Vagina (tissue), 2 donors: ENCODE data around the gene TMEM273. TPM values are rescaled to one million over a fixed set of nuclear protein-coding genes. Genes with fewer than 3 reads are reported as not detected.

Experiments
- DNase-seq, 2 donors: peaks; one replicate each; pipeline ENCODE4 v3.0.0-alpha.2; 2017; ENCODE audit errors: extremely low spot score in 2 of 2
- H3K27ac ChIP-seq: fragments of 200-600 bp; sonication (generic); one replicate; pipeline ENCODE4 v1.5.1; 2019
- H3K27me3 ChIP-seq: fragments of 200-600 bp; sonication (generic); one replicate; pipeline ENCODE4 v1.5.1; 2019
- H3K36me3 ChIP-seq, 2 donors: fragments of 200-600 bp; sonication (generic); one replicate each; pipeline ENCODE4 v1.5.1; 2017 to 2019
- H3K4me1 ChIP-seq: fragments of 200-600 bp; sonication (generic); one replicate; pipeline ENCODE4 v1.5.1; 2019
- H3K4me3 ChIP-seq, 2 donors: fragments of 200-600 bp; sonication (generic); 1 replicate in 1 of 2; 2 replicates in 1 of 2; pipeline ENCODE4 v1.5.1; 2016 to 2019
- H3K9me3 ChIP-seq: fragments of 200-600 bp; sonication (generic); one replicate; pipeline ENCODE4 v1.5.1; 2019
- POLR2A ChIP-seq, 2 donors: fragments of 450-650 bp; IDR thresholded peaks; one replicate each; pipeline ENCODE4 v1.6.1; 2017; ENCODE audit warnings: antibody characterized with exemption in 2 of 2, mild to moderate bottlenecking in 2 of 2, moderate library complexity in 2 of 2
- POLR2AphosphoS5 ChIP-seq, 2 donors: sonication (generic); formaldehyde crosslinking; IDR thresholded peaks; one replicate each; pipeline ENCODE4 v1.9.0; 2017; ENCODE audit warnings: antibody characterized with exemption in 2 of 2, mild to moderate bottlenecking in 2 of 2, low read depth in 1 of 2; ENCODE audit not compliant: insufficient read depth in 1 of 2
- intact Hi-C: fragments of 100-400 bp; cut with DNase I; formaldehyde crosslinking; loops from one replicate; pipeline ENCODE4 v1.15.1; 2023
- total RNA-seq: library from RNA; depleted of rRNA; stranded (reverse); fragments of >200 nt; gene quantifications from one replicate; pipeline ENCODE4 v1.2.3, GENCODE V29; 2016
- TF ChIP-seq, protein P1 (sequence below), 3 experiments: fragments of 450-650 bp in 2 of 3; fragments of 200-600 bp in 1 of 3; sonication (generic) in 1 of 3; IDR thresholded peaks; one replicate each; pipeline ENCODE4 v1.5.1; 2017 to 2019; ENCODE audit warnings: antibody characterized with exemption in 3 of 3, mild to moderate bottlenecking in 2 of 3, moderate library complexity in 2 of 3

TMEM273 gene
- total RNA-seq, 1 donor from 2014 or later = 17.9 TPM

DNA sequence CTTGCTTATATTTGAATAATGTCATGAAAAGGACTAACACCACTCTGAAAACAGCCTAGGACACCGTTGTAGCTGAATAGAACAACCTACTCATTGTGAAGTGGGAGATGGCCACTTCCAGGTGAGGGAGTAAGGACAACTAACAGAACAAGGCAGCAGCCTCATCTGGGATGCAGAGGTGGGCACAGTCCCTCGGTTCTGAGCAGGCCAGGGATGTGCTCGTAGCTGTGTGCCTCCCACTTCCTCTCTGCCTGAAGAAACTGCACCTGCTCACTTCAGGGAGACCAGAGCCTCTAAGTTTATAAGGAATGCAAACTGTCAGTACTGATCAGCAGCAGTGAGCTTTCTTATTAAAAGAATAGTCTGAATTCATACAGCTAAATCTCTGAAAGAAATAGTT is 75.3 kb downstream of the TMEM273 start:
- H3K36me3 ChIP-seq = no peaks in the 10 kb centered on the region
- no peak overlapping the region for H3K4me3 ChIP-seq
- peaks cover 66% of the 10 kb centered on the region for H3K4me1 ChIP-seq
- peak; percentile 52 to 75 for DNase-seq
- intact Hi-C loops = no loop called here
- TF ChIP-seq POLR2A (IDR thresholded peaks at IDR 0.05) = no peak
- TF ChIP-seq, protein P1, sequence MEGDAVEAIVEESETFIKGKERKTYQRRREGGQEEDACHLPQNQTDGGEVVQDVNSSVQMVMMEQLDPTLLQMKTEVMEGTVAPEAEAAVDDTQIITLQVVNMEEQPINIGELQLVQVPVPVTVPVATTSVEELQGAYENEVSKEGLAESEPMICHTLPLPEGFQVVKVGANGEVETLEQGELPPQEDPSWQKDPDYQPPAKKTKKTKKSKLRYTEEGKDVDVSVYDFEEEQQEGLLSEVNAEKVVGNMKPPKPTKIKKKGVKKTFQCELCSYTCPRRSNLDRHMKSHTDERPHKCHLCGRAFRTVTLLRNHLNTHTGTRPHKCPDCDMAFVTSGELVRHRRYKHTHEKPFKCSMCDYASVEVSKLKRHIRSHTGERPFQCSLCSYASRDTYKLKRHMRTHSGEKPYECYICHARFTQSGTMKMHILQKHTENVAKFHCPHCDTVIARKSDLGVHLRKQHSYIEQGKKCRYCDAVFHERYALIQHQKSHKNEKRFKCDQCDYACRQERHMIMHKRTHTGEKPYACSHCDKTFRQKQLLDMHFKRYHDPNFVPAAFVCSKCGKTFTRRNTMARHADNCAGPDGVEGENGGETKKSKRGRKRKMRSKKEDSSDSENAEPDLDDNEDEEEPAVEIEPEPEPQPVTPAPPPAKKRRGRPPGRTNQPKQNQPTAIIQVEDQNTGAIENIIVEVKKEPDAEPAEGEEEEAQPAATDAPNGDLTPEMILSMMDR (IDR thresholded peaks at IDR 0.05) = no peak
- no peak for TF ChIP-seq POLR2AphosphoS5 (IDR thresholded peaks at IDR 0.05; ENCODE audit: insufficient read depth in 1 of 2, low read depth in 1 of 2)
- no peaks in the 10 kb centered on the region for H3K27me3 ChIP-seq
- no peaks in the 10 kb centered on the region for H3K9me3 ChIP-seq
- no peak overlapping the region for H3K27ac ChIP-seq

DNA sequence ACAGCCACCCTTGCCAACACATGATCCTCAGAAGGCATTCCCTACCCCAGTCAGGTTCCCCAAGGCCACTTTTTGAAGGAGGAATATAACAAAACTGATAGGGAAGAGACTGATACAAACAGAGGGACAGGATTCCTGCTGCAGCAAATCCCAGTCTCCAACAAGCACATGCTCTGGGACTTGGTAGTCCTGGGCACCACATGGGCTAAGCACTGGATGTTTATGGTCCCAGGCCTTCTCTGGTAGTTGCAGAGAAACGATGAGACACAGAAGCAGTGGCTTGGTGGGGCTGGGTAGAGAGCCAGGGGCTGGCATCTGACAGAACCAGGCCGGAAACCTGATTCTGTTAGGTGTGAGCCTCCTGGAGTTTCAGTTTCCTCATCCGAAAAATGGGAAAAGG is 76.1 kb downstream of the TMEM273 start:
- DNase-seq = peak; percentile 43 to 77
- Histone ChIP-seq H3K9me3 (no peaks in the 10 kb centered on the region), H3K27ac (no peak overlapping the region), H3K27me3 (no peaks in the 10 kb centered on the region), H3K4me3 (no peak overlapping the region), H3K36me3 (no peaks in the 10 kb centered on the region), H3K4me1 (peaks cover 71% of the 10 kb centered on the region)
- TF ChIP-seq POLR2A (IDR thresholded peaks at IDR 0.05) (no peak), POLR2AphosphoS5 (IDR thresholded peaks at IDR 0.05; ENCODE audit: insufficient read depth in 1 of 2, low read depth in 1 of 2) (no peak)
- TF ChIP-seq, protein P1 (IDR thresholded peaks at IDR 0.05) = no peak
- intact Hi-C loops = no loop called here

DNA sequence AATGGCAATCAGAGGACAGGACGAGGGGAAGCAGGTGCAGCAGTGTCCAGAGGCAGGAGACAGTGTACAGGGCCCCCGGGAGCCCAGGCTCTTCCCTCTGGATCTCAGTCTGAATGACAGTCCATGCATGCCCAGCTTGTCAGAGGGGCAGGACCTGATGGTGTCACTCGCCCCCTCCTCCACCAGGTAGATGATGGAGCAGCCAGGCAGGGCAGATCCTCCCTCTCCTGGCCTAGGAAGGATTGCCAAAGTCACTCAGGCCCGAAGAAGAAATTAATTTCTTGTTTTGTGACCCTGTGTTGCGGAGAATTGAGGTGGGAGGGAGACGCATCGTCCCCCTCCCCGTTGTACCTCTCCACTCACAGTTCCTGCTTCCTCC is 76.9 kb downstream of the TMEM273 start:
- Histone ChIP-seq H3K4me3 (no peak overlapping the region), H3K27ac (no peak overlapping the region), H3K4me1 (peaks cover 79% of the 10 kb centered on the region), H3K9me3 (no peaks in the 10 kb centered on the region), H3K36me3 (no peaks in the 10 kb centered on the region), H3K27me3 (no peaks in the 10 kb centered on the region)
- intact Hi-C loops = no loop called here
- TF ChIP-seq POLR2A (IDR thresholded peaks at IDR 0.05) (no peak), POLR2AphosphoS5 (IDR thresholded peaks at IDR 0.05; ENCODE audit: insufficient read depth in 1 of 2, low read depth in 1 of 2) (no peak)
- TF ChIP-seq, protein P1 (IDR thresholded peaks at IDR 0.05) = no peak
- peak; percentile 64 to 77 for DNase-seq

DNA sequence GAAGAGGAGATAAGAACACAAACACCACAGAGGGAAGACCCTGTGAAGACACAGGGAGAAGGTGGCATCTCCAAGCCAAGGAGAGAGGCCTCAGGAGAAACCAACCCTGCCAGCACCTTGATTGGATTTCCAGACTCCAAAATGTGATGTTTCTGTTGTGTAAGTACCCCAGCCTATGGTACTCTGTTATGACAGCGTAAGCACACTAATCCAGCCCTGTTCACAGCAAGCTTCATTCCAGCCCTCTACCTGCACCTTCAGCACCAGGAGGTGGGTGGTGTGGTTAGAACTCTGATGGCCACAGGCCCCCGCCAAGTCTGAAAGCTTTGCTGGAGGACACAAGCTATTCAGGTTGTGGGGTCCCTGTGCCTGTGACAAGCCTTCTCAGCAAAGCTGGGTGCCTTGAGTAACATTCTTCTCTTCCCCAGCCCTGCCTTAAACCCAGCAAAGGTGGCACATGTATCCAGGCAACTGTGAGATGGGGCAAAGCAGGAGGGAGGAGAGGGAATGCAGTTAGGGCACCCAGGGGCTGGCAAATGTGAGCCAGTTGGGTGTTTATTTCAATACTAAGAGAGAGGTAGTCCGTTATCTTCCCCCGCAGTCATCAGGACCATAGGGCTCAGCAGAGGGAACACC is 77.4 kb downstream of the TMEM273 start:
- no peaks in the 10 kb centered on the region for H3K9me3 ChIP-seq
- H3K36me3 ChIP-seq = no peaks in the 10 kb centered on the region
- DNase-seq = peak; percentile 58 to 78
- TF ChIP-seq POLR2A (IDR thresholded peaks at IDR 0.05) (no peak), POLR2AphosphoS5 (IDR thresholded peaks at IDR 0.05; ENCODE audit: insufficient read depth in 1 of 2, low read depth in 1 of 2) (no peak)
- TF ChIP-seq, protein P1 (IDR thresholded peaks at IDR 0.05) = no peak
- intact Hi-C loops = no loop called here
- no peaks in the 10 kb centered on the region for H3K27me3 ChIP-seq
- no peak overlapping the region for H3K4me3 ChIP-seq
- H3K4me1 ChIP-seq = peaks cover 82% of the 10 kb centered on the region
- H3K27ac ChIP-seq = no peak overlapping the region

DNA sequence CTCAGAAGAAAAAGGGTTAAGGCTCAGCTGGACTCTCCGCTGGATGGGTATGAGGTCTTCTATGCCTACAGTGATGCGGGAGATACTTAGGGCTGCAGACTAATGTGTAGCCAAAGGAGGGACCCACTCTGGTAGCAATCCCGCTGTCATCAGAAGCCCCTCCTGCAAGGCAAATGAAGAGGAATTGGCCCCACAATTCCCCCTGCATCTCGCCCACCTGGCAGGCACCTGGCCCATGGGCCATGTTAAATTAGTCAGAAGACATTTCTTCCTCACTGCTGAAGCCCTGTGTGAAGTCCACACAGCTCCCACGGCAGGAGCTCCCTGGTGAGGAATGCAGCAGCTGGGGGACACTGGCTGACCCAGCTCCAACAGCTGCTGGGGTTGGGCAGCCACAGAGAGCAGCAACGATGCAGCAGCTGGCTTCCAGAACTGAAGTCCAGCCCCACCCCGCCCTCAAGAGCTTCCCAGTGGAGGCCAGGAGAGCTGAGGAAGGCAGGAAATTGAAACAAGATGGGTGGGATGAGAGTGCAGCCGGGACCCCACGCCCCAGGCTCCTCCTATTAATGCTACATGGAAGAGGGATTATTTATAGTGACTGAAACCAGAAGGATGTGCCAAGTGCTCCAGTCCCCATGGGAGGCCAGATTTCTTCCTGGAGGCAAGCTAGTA is 78.4 kb downstream of the TMEM273 start:
- H3K4me1 ChIP-seq = peaks cover 78% of the 10 kb centered on the region
- intact Hi-C loops = no loop called here
- H3K4me3 ChIP-seq = peak overlapping the region in 1 of 2 donors; percentile 12
- H3K36me3 ChIP-seq = no peaks in the 10 kb centered on the region
- H3K27me3 ChIP-seq = no peaks in the 10 kb centered on the region
- TF ChIP-seq, protein P1 (IDR thresholded peaks at IDR 0.05) = no peak
- TF ChIP-seq POLR2A (IDR thresholded peaks at IDR 0.05) (no peak), POLR2AphosphoS5 (IDR thresholded peaks at IDR 0.05; ENCODE audit: insufficient read depth in 1 of 2, low read depth in 1 of 2) (peak in 1 of 2 donors; percentile 65)
- peak in 1 of 2 donors; percentile 80 for DNase-seq
- H3K9me3 ChIP-seq = no peaks in the 10 kb centered on the region
- no peak overlapping the region for H3K27ac ChIP-seq
